Stimulated activated CD4-positive, alpha-beta T cell treated with anti-CD3 and anti-CD28 coated beads, Interleukin-4, amount 100 ng/mL, for 24 hours (primary cell): ENCODE results near the gene DAAM1.

Experiments used
- DNase-seq: peaks from one replicate; pipeline ENCODE4 v3.0.0-alpha.2; 2020

DAAM1 gene

DNA sequence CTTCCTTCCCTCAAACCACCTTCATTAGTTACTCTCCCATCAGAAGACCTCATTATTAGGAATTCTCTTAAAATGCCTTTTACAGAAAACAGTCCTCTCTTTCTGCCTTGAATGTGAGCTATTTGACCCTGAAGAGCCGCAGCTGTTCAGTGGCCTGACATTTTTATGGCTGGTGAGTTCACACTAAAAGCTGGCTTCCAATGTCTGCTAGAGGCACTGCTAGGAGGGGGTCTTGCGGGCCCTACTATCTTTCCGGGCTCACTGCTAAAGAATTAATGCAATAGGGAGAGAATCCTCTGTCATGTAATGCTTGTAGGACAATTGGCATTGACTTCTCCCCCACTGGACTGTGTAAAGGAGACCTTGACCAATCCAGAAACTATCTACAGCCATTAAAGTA is 189.0 kb downstream of the DAAM1 start:
- DNase-seq, result no peak

DNA sequence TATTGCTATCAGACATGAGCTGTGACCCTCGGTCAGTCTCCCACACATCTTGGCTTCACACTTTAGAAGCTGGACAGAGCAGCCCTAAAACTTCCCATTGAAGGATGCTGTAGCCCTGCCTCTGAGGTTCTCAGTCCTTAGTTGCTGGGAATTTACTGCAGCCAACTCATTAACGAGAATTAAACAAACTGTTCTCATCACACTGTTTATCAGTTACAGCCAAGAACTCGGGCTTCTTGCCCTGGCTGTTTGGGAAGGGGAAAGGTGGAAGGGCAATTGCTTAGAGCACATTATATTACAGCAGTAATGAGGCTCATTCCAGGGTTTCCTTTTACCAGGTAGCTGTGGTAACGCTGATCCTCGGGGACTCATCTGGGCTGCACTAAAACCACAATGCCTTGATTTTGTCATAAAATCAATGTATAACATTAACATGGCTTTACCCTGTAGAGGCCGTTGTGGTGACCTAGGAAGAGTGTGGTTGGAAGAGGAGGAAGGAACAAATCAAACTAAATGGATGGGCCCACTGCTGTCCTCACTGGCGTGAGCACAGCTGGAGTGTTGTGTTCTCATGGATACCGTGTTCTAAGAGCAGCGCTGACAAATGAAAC is 189.6 kb downstream of the DAAM1 start:
- no peak for DNase-seq

- DNase-seq, result no peak
These were observed 201.5 kb downstream of the DAAM1 start for GRCh38 chr14:59389936-59390335.

- DNase-seq, result no peak
These were observed 202.9 kb downstream of the DAAM1 start for GRCh38 chr14:59391388-59391787.

DNA sequence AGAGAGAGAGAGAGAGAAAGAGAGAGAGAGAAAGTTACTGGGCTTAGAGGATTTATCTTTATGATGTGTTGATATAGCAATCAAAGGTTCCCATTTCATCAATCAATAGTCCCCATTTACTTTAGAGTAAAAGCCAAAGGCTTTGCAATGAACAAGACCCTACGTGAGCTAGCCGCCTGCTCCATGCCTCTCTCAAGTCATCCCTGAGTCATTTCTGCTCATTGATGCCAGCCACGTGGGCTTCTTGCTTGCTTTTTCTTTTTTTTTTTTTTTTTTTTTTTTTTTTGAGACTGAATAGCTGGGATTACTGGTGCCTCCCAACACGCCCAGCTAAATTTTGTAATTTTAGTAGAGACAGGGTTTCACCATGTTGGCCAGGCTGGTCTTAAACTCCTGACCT is 205.8 kb downstream of the DAAM1 start:
- DNase-seq, result no peak

GRCh38 chr14:59395672-59396071 is 207.2 kb downstream of the DAAM1 start:
- no peak for DNase-seq

GRCh38 chr14:59398841-59399240 is 210.4 kb downstream of the DAAM1 start:
- DNase-seq, result no peak

- DNase-seq, result no peak
These were observed 218.2 kb downstream of the DAAM1 start for GRCh38 chr14:59406454-59407245.

DNA sequence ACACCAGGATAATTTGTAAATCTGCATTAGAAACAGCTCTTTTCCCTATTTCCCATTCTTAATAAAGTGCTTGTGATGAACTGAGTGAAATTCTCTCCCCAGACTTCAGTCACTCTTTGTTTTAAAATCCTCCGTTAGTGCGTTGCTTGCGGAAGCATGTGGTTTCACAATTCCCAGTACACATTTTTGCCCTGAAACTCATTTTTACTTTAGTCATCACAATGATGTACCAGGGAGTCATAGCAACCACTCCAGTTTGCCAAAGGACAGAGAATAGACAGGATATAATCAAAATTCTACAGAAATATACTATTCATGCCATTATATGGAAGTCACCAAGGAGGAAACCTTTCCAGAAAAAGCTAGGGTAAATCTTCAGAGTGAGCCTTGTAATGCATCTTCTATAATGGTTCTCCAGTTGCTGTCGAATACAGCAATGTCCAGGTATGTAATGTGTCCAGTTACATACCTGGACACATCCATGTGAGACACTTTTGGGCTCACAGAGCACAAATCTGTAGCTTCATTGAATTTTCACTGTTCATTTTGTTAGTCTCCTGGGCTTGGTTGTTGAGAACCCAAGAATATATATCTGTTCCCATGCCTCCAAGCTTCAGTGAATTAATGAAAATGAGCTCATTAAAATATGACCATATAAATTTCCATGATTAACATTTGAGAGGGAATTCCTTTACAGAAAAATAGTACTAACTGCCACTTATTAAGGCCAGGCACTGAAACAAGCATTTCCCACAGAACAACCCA is 219.0 kb downstream of the DAAM1 start:
- no peak for DNase-seq

DNA sequence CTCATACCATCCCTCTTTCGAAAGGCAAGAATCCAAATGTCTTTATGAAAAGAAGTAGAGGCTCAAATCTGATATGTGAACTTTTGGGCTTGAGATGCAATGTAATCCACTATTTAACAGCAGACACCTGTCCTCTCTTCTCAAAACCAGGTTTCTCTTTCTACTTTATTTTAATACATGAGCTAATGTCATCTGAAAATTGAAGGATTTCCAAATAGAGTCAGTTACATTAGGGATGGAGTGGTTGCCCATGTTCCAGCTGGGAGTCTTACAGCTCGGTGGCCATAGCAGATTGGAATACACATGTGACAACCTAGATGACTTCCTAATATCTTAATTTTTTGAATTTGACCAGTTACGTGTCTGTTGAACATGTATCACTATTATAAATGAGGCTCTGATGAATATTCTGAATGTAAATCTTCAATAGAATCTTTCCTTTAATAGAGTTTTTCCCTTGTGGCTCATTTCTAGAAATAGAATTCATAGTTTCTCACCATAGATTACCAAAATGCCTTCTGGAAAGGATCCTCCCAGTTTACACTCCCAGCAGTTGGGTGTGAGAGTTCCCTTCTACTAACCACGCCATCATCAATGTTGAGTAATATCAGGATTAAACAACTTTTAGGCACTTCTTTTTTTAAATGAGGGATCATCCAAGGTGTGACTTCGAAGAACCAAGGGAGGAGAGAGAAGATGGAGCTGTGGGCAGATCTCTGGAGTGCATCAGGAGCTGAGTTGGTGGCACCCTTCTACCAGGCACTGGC is 227.6 kb downstream of the DAAM1 start:
- DNase-seq, result no peak

DNA sequence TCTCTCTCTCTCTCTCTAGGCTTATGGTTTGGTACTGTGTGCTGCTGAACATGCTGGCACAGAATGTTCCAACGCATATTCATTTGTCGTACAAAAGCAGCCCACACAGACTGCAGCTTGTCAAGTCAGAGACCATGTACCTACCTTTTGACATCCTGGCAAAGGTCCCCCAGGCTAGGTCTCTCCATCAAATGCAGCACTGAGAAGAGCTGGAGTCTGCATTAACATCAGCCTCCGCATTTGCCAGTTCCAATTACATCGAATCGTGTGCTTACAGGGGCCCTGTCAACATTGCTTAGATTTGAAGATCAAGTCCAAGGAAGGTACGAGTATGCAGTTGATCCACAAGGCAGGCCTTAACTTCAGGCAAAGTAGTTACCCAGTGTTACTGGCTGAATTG is 228.8 kb downstream of the DAAM1 start:
- no peak for DNase-seq

DNA sequence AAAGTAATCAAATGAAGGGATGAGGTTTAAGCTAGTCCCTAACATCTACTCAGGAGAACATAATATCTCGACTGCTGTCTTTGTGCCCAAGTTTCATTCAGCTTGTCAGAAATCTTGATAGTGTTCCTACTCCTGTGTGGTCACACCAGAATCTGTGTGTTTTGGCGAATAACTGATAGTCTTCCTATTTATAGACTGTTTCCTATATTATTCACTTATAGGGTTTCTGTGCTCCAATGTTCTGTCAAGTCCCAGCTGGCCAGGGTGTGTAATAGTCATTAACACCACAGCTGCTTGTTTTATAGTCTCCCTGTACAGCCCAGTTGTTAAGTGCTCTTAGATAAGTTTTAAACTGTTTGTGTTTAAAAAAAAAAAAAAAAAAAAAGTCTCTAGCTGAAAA is 230.8 kb downstream of the DAAM1 start:
- DNase-seq, result no peak
